Adipocyte (in vitro differentiated cells): ENCODE data around the gene RNASEH1.
A peak's percentile ranks its signal among the peaks of the same experiment; 100 is the strongest.
"Not testable (repeated sequence)": the region's sequence is repeated elsewhere in the genome, so short reads cannot be mapped to it uniquely, and the experiment has no call there.

ENCODE experiments used
- DNase-seq: peaks from one replicate; pipeline ENCODE4 v3.0.0-alpha.2; 2015; ENCODE audit warnings: low read depth
- H3K27me3 ChIP-seq: replicated peaks from 2 replicates; pipeline ENCODE4 v1.7.0; 2013; ENCODE audit warnings: mild to moderate bottlenecking, low read length, moderate library complexity; ENCODE audit not compliant: control insufficient read depth, insufficient read depth
- H3K36me3 ChIP-seq: 2 replicates; pipeline ENCODE4 v1.7.0; 2013; ENCODE audit warnings: low read length, mild to moderate bottlenecking, moderate library complexity; ENCODE audit not compliant: control insufficient read depth, insufficient read depth, severe bottlenecking
- H3K4me1 ChIP-seq: 2 replicates; pipeline ENCODE4 v1.7.0; 2013; ENCODE audit warnings: mild to moderate bottlenecking, low read length, moderate library complexity; ENCODE audit not compliant: control insufficient read depth, insufficient read depth
- H3K4me3 ChIP-seq: 2 replicates; pipeline ENCODE4 v1.7.0; 2013; ENCODE audit warnings: mild to moderate bottlenecking, low read length, moderate library complexity
- H3K9ac ChIP-seq: 2 replicates; pipeline ENCODE4 v1.7.0; 2013; ENCODE audit warnings: mild to moderate bottlenecking, low read length, moderate library complexity
- H3K9me3 ChIP-seq: 2 replicates; pipeline ENCODE4 v1.7.0; 2013; ENCODE audit warnings: mild to moderate bottlenecking, low read length, moderate library complexity; ENCODE audit not compliant: control insufficient read depth

The RNASEH1 gene

DNA sequence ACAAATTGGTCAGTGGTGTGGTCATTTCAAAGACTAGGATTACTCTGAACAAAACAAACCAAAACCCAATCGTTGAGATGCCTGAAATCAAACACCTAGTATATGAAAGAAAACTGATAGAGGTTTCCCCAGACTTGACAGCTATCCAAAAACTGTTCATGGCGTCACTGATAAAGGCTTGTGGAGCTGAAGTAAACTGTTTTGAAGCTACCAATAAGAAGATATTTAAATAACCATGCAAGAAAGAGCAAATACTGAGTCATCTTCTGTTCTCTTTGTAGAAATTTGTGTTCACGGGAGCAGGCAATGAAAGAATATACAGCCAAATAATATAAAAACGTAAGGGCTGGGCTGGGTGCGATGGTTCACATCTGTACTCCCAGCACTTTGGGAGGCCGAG lies 29.3 kb upstream of the RNASEH1 start:
- no peak for DNase-seq
- H3K36me3 ChIP-seq = peaks cover 20% of the 10 kb centered on the region
- no peak overlapping the region for H3K4me3 ChIP-seq
- peaks cover 32% of the 10 kb centered on the region for H3K4me1 ChIP-seq
- no peaks in the 10 kb centered on the region for H3K27me3 ChIP-seq
- H3K9ac ChIP-seq = no peak overlapping the region
- no peaks in the 10 kb centered on the region for H3K9me3 ChIP-seq

DNA sequence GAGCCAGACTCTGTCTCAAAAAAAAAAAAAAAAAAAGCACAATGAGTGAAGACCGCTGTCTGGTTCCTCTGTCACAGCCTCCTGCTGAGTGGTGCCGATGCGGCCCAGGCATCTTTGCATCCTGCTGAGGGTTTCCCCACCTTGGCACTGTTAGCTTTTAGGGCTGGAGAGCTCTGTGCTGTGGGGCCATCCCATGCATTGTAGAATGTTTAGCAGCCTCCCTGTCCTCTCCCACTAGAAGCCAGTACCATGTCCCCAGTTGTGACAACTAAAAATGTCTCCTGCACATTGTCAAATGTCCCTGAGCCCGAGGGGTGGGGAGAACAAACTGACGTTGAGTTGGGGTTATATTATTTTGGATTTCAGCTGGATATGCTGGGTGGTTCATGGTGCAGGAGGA lies 28.9 kb upstream of the RNASEH1 start:
- H3K27me3 ChIP-seq = no peaks in the 10 kb centered on the region
- no peak for DNase-seq
- H3K4me1 ChIP-seq = peaks cover 32% of the 10 kb centered on the region
- no peaks in the 10 kb centered on the region for H3K9me3 ChIP-seq
- H3K36me3 ChIP-seq = peaks cover 24% of the 10 kb centered on the region
- H3K4me3 ChIP-seq = no peak overlapping the region
- H3K9ac ChIP-seq = no peak overlapping the region

DNA sequence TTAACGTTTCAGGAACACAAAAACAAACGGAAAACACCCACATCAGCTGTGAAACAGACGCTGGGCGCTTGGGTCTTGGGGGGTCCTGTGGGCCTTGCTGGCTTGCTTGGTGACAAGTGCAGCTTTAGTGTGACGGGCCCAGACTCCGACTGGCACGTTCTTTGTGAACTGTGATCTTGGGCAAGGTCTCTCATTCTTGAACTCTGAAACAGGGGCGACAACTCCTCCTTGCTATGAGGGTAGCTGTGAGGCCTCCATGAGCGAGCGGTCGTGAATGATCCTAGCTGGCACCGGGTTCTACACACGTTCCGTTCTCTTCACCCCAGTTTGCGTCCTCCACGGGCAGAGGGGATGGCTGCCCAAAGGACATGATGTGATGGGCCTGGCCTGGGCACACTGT lies 28.1 kb upstream of the RNASEH1 start:
- Histone ChIP-seq H3K4me3 (peak overlapping the region; percentile 71), H3K27me3 (no peaks in the 10 kb centered on the region), H3K36me3 (peaks cover 32% of the 10 kb centered on the region), H3K9ac (peak overlapping the region; percentile 86), H3K4me1 (peaks cover 32% of the 10 kb centered on the region), H3K9me3 (no peaks in the 10 kb centered on the region)
- no peak for DNase-seq

DNA sequence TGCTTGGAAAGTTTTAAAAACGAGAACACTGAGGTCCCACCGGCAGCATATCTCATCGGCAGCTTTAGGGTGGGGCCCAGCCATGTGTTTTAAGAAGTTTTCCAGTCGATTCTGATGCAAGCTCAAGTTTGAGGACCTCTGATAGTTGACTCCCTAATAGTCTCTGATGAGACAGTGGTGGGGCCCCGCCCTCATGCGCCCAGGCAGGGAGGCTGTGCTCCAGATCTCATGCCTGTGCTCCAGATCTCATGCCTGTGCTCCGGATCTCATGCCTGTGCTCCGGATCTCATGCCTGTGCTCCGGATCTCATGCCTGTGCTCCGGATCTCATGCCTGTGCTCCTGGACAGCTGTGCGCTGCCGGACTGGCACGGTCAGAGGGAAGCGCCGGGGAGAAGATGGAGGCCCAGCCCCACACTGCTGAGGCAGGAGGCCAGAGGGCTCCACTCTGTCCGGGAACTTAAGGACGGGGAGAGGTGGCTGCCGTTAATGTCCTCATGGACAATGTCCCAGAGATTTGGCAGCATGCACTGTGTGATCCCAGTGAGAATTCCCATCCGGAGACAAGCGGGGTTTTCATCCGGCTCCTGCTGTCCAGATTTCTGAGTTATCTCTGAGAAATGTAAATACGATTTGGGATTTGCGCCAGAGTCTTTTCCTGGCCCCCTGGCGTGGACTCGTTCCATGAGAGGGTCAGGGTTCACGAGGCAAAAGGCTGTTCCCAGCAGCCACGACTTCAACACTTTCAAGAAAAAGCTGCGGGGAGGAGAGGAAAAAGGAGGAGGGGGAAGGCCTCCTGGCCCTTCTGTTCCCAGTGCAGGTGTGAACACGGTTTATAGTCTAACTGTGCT lies 27.4 kb upstream of the RNASEH1 start:
- peak overlapping the region; percentile 71 for H3K4me3 ChIP-seq
- peak overlapping the region; percentile 86 for H3K9ac ChIP-seq
- peaks cover 32% of the 10 kb centered on the region for H3K4me1 ChIP-seq
- DNase-seq = no peak
- H3K9me3 ChIP-seq = no peaks in the 10 kb centered on the region
- H3K36me3 ChIP-seq = peaks cover 39% of the 10 kb centered on the region
- H3K27me3 ChIP-seq = no peaks in the 10 kb centered on the region

DNA sequence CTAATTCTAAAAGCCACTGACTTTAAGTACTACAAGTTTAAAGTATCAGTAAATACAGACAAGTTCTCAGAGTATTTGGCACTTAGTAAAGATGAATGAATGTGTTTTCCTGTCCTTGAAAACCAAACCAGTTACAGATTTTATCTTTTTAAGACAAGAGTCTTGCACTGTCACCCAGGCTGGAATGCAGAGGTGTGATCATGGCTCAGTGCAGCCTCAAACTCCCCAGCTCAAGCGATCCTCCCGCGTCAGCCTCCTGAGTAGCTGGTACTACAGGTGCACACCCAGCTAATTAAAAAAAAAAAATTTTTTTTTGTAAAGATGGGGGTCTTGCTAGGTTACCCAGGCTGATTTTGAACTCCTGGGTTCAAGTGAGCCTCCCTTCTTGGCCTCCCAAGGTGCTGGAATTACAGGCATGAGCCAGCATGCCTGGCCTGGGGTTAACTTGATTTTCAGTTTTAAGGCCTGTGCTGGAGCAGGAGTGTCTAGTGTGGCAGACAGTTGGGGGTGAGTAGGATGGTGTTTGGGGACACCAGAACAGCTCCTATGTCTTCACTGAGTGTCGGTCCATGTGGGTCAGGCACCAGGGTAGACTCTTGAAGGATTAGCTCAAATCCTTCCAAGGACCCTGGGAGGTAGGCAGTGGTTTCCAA lies 26.6 kb upstream of the RNASEH1 start:
- H3K9ac ChIP-seq = peak overlapping the region; percentile 86
- peaks cover 40% of the 10 kb centered on the region for H3K4me1 ChIP-seq
- H3K27me3 ChIP-seq = no peaks in the 10 kb centered on the region
- no peak for DNase-seq
- peaks cover 47% of the 10 kb centered on the region for H3K36me3 ChIP-seq
- H3K4me3 ChIP-seq = peak overlapping the region; percentile 71
- H3K9me3 ChIP-seq = no peaks in the 10 kb centered on the region

DNA sequence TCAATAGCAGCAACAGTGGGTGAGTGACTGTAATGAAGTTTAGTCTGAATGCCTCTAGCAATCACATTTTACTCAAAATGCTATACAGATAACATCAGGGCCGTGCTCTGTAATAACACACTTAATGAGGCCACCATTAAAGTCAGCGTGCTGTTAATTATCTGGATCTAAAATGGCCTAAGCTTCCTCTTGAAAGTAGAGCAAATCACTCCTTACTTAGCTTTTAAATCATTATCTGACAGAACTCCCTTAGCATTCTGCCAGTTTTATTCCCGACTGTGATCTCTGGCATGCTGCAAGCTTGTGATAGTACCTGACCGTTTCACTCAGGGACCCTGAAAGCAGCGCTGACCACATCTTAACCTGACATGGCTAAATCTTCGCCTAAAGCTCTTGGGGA lies 25.9 kb upstream of the RNASEH1 start:
- peak overlapping the region; percentile 86 for H3K9ac ChIP-seq
- no peak for DNase-seq
- no peak overlapping the region for H3K4me3 ChIP-seq
- H3K36me3 ChIP-seq = peaks cover 53% of the 10 kb centered on the region
- no peaks in the 10 kb centered on the region for H3K27me3 ChIP-seq
- H3K4me1 ChIP-seq = peaks cover 46% of the 10 kb centered on the region
- no peaks in the 10 kb centered on the region for H3K9me3 ChIP-seq

DNA sequence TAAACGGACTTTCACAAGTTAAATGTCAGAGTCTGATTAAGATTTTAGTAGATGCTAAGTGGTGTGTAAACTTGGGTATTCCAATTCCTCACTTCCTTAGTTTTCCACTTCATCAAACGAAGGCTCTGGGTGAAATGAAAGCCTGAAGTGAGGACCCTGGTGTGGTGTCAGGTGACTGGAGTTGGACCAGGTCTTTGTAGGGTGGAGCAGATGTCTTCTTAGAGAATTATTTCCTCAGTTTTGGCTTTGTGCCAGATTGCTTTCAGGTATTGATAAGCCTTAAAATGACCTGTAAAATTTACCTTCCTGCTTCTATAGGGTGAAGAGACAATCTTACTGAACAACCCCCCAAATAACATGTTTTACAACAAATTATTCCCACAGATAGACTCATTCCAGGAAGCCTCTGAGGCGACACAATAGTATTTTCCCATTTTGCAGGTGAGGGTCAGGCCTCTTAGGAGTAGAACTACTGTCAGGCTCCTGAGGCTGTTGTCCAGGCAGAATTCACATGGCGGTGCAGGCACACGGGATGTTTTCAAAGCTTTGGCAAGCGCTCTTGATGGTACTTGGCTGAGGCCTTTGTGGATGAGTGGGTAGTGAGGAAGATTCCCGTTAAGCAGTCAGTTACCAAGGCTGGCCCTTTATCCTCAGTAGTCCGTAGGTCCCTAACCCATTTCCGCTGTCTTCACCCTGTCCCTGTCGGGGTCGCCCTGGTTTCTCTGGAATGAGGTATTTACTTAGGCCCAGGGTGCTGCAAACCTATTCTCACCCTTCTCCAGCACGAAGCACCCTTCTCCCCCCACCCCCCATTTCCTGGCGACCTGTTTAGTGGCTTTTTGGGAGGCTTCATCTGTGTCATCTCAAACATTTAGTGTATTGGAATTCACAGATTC lies 23.5 kb upstream of the RNASEH1 start:
- Histone ChIP-seq H3K4me1 (peaks cover 65% of the 10 kb centered on the region), H3K9ac (peak overlapping the region; percentile 1), H3K9me3 (no peaks in the 10 kb centered on the region), H3K4me3 (no peak overlapping the region), H3K36me3 (peaks cover 78% of the 10 kb centered on the region), H3K27me3 (no peaks in the 10 kb centered on the region)
- no peak for DNase-seq

DNA sequence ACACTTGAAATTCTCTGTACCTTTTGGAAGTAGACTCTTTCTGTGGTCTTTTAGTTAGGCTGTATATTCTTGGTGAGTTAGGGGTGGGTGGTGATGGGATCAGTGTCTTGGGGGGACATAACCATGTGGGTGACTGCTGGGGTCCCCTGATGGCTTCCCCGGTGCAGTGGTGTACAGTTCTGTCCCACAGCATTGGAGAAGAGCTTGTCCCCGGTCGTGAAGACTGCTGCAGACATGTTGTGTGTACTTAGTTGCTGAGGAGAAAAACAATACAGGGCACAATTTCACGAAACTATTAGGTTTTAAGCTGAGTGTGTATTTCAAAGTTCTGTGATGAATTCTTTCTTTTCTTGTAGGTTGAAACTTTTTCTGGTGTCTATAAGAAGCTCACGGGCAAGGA lies 22.3 kb upstream of the RNASEH1 start:
- Histone ChIP-seq H3K9me3 (no peaks in the 10 kb centered on the region), H3K9ac (no peak overlapping the region), H3K27me3 (no peaks in the 10 kb centered on the region), H3K36me3 (peaks cover 82% of the 10 kb centered on the region), H3K4me3 (no peak overlapping the region), H3K4me1 (peaks cover 58% of the 10 kb centered on the region)
- DNase-seq = no peak

DNA sequence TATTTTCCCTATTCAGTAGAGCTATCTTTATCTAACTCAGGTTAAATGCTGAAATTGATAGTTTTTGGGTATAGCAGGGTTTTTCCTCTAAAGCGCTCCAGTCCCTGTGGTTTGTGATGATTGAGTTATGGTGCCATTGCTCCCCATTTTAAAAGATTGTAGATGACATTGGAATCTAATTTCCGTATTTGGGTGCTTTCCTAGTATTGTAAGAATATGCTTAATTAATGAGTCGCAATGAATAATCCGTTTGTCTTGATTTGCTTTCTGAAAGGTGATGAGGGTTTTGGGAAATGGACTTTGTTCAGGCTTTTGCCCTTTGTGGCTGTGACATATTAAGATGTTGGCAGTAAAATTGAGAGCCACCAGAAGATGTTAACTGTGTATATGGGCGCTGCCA lies 20.9 kb upstream of the RNASEH1 start:
- no peaks in the 10 kb centered on the region for H3K27me3 ChIP-seq
- DNase-seq = no peak
- no peaks in the 10 kb centered on the region for H3K9me3 ChIP-seq
- peak overlapping the region; percentile 90 for H3K9ac ChIP-seq
- peaks cover 50% of the 10 kb centered on the region for H3K4me1 ChIP-seq
- H3K4me3 ChIP-seq = peak overlapping the region; percentile 84
- H3K36me3 ChIP-seq = peaks cover 78% of the 10 kb centered on the region

DNA sequence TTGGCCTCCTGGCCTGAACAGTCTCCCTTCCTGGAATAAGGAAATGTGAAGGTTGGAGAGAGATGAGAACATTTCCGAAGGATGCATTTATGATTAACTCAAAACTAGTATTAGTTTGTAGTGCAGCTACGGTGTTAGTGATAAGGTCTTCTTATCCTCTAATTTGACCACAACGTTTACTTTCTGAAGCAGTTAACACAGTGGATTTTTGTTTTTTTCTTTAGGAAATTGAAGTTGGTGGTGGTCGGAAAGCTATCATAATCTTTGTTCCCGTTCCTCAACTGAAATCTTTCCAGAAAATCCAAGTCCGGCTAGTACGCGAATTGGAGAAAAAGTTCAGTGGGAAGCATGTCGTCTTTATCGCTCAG lies 18.1 kb upstream of the RNASEH1 start:
- H3K9me3 ChIP-seq, H3K27me3 ChIP-seq, DNase-seq: not testable (repeated sequence)
- H3K36me3 ChIP-seq = peaks cover 50% of the 10 kb centered on the region
- peaks cover 48% of the 10 kb centered on the region for H3K4me1 ChIP-seq
- H3K9ac ChIP-seq = peak overlapping the region; percentile 90
- H3K4me3 ChIP-seq = peak overlapping the region; percentile 84
